HepG2 (cell line): ENCODE measurements around the gene G6PD. TPM values are rescaled to one million over a fixed set of nuclear protein-coding genes. Genes with fewer than 3 reads are reported as not detected.

ENCODE experiments used
- CBFB ChIP-seq: sonication (generic); formaldehyde crosslinking; IDR thresholded peaks from 2 replicates; pipeline ENCODE4 v1.4.0; 2020; ENCODE audit warnings: missing genetic modification reagents
- FOXA1 ChIP-seq, 2 experiments: fragments of 450-650 bp in 1 of 2; sonication (generic) in 1 of 2; formaldehyde crosslinking in 1 of 2; IDR thresholded peaks; 2 replicates each; pipeline versions ENCODE4 v1.4.0 to v1.6.1; 2016 to 2020; ENCODE audit warnings: missing genetic modification reagents in 1 of 2
- HES4 ChIP-seq: sonication (generic); formaldehyde crosslinking; IDR thresholded peaks from 2 replicates; pipeline ENCODE4 v1.9.0; 2021; ENCODE audit warnings: mild to moderate bottlenecking, missing genetic modification reagents, borderline replicate concordance
- MAZ ChIP-seq, 2 experiments: sonication (generic) in 1 of 2; formaldehyde crosslinking in 1 of 2; IDR thresholded peaks; 2 replicates each; pipeline versions ENCODE4 v1.5.0 to v1.6.1; 2012 to 2020; ENCODE audit warnings: low read depth in 2 of 2, mild to moderate bottlenecking in 2 of 2, borderline replicate concordance in 1 of 2, improper control_type of control experiment in 1 of 2, low read length in 1 of 2, missing genetic modification reagents in 1 of 2, moderate library complexity in 1 of 2
- SETDB1 ChIP-seq: sonication (generic); formaldehyde crosslinking; IDR thresholded peaks from 2 replicates; pipeline ENCODE4 v1.5.1; 2020; ENCODE audit warnings: missing genetic modification reagents, mild to moderate bottlenecking, borderline replicate concordance
- STAT5B ChIP-seq: sonication (generic); formaldehyde crosslinking; IDR thresholded peaks from 2 replicates; pipeline ENCODE4 v1.4.0; 2020; ENCODE audit warnings: missing genetic modification reagents
- TAF1 ChIP-seq: sonication (generic); formaldehyde crosslinking; IDR thresholded peaks from 2 replicates; pipeline ENCODE4 v1.4.0; 2020; ENCODE audit warnings: missing genetic modification reagents
- YEATS4 ChIP-seq: sonication (generic); formaldehyde crosslinking; IDR thresholded peaks from 2 replicates; pipeline ENCODE4 v1.4.0; 2020; ENCODE audit warnings: missing genetic modification reagents, borderline replicate concordance
- ZFX ChIP-seq: sonication (generic); formaldehyde crosslinking; IDR thresholded peaks from 2 replicates; pipeline ENCODE4 v1.4.0; 2020; ENCODE audit warnings: mild to moderate bottlenecking, low read depth, missing genetic modification reagents, moderate library complexity
- ZNF335 ChIP-seq: sonication (generic); formaldehyde crosslinking; IDR thresholded peaks from 2 replicates; pipeline ENCODE4 v1.4.0; 2020; ENCODE audit warnings: missing genetic modification reagents
- ZNF33B ChIP-seq: sonication (generic); formaldehyde crosslinking; IDR thresholded peaks from 2 replicates; pipeline ENCODE4 v1.5.1; 2020; ENCODE audit warnings: mild to moderate bottlenecking, missing genetic modification reagents
- ZNF367 ChIP-seq: sonication (generic); formaldehyde crosslinking; IDR thresholded peaks from 2 replicates; pipeline ENCODE4 v1.4.0; 2020; ENCODE audit warnings: missing genetic modification reagents, borderline replicate concordance
- ZNF703 ChIP-seq: sonication (generic); formaldehyde crosslinking; IDR thresholded peaks from 2 replicates; pipeline ENCODE4 v1.5.1; 2020; ENCODE audit warnings: missing genetic modification reagents, mild to moderate bottlenecking, moderate library complexity, borderline replicate concordance
- ZNF75D ChIP-seq: sonication (generic); formaldehyde crosslinking; IDR thresholded peaks from 2 replicates; pipeline ENCODE4 v1.8.1; 2023; ENCODE audit warnings: missing genetic modification reagents, mild to moderate bottlenecking, borderline replicate concordance
- ZNF777 ChIP-seq: sonication (generic); formaldehyde crosslinking; IDR thresholded peaks from 2 replicates; pipeline ENCODE4 v1.4.0; 2020; ENCODE audit warnings: missing genetic modification reagents
- polyA plus RNA-seq, 8 experiments: library from polyadenylated mRNA; depleted of rRNA in 3 of 8; stranded (reverse) in 7 of 8; unstranded in 1 of 8; fragments of >200 nt; fragmentation: Illumina TruSeq in 4 of 8; extraction: Trizol in 4 of 8; gene quantifications; 2 replicates each; pipeline versions ENCODE4 v1.2.1 to v1.2.3, GENCODE V29; 2011 to 2016; ENCODE audit warnings: low read depth in 4 of 8, missing spikeins in 1 of 8, mixed read lengths in 1 of 8; ENCODE audit not compliant: insufficient read depth in 1 of 8
- total RNA-seq, 5 experiments: library from RNA; depleted of rRNA; stranded (reverse); fragments of >200 nt; fragmentation: Illumina TruSeq; extraction: Trizol; gene quantifications; 2 replicates each; pipeline ENCODE4 v1.2.3, GENCODE V29; 2016; ENCODE audit warnings: low read depth in 1 of 5
- TF ChIP-seq, protein P1 (sequence below): sonication (generic); formaldehyde crosslinking; IDR thresholded peaks from 2 replicates; pipeline ENCODE4 v1.5.0; 2020; ENCODE audit warnings: mild to moderate bottlenecking, missing genetic modification reagents, borderline replicate concordance
- TF ChIP-seq, protein P2 (sequence below): sonication (generic); formaldehyde crosslinking; IDR thresholded peaks from 2 replicates; pipeline ENCODE4 v1.4.0; 2020; ENCODE audit warnings: mild to moderate bottlenecking, missing genetic modification reagents

The G6PD gene
- total and polyA plus RNA-seq, 2 of the 13 experiments (the other 11 are each of a cell fraction or from before 2014, with no cell fraction given): 18.8 to 28.8 TPM

DNA sequence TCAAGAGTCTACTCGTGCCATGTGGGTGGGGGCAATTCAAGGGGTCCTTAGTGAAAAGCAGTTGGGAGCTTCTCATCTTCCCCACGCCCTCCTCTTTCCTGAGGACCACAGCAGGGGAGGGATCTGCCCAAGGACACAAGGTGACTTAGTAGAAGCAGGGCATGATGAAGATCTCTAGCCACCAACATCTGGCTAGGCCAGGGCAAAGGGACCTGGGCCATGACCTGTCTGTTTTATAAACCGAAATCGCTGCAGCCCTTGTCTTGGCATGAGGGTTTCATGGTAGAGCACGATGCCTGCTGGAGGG lies 5.1 kb downstream of the G6PD start (continued):
- TF ChIP-seq SETDB1 (CRISPR knock-in tag): no peak
- peak; percentile 26; the same call in 1 of the 2 replicates for TF ChIP-seq ZNF777 (CRISPR knock-in tag)
- no peak for TF ChIP-seq MAZ (IDR thresholded peaks at IDR 0.05; ENCODE audit: borderline replicate concordance, low read depth, low read length)
- peak; percentile 29; the same call in 1 of the 2 replicates for TF ChIP-seq MAZ (CRISPR knock-in tag; IDR thresholded peaks at IDR 0.05; ENCODE audit: low read depth)
- TF ChIP-seq ZNF335: no peak
- peak; percentile 10; the same call in 1 of the 2 replicates for TF ChIP-seq ZFX (CRISPR knock-in tag)
- no peak for TF ChIP-seq ZNF75D (CRISPR knock-in tag)
- no peak for TF ChIP-seq STAT5B
- no peak; the same call in 1 of the 2 replicates for TF ChIP-seq CBFB
- TF ChIP-seq ZNF33B (CRISPR knock-in tag): no peak
- peak; percentile 2; the same call in 1 of the 2 replicates for TF ChIP-seq TAF1 (CRISPR knock-in tag)
- no peak for TF ChIP-seq FOXA1 (IDR thresholded peaks at IDR 0.05)
- no peak for TF ChIP-seq FOXA1 (CRISPR knock-in tag; IDR thresholded peaks at IDR 0.05)
- peak; percentile 6; the same call in 1 of the 2 replicates for TF ChIP-seq YEATS4
- no peak for TF ChIP-seq ZNF367
- TF ChIP-seq ZNF703 (CRISPR knock-in tag): no peak
- TF ChIP-seq, protein P1, sequence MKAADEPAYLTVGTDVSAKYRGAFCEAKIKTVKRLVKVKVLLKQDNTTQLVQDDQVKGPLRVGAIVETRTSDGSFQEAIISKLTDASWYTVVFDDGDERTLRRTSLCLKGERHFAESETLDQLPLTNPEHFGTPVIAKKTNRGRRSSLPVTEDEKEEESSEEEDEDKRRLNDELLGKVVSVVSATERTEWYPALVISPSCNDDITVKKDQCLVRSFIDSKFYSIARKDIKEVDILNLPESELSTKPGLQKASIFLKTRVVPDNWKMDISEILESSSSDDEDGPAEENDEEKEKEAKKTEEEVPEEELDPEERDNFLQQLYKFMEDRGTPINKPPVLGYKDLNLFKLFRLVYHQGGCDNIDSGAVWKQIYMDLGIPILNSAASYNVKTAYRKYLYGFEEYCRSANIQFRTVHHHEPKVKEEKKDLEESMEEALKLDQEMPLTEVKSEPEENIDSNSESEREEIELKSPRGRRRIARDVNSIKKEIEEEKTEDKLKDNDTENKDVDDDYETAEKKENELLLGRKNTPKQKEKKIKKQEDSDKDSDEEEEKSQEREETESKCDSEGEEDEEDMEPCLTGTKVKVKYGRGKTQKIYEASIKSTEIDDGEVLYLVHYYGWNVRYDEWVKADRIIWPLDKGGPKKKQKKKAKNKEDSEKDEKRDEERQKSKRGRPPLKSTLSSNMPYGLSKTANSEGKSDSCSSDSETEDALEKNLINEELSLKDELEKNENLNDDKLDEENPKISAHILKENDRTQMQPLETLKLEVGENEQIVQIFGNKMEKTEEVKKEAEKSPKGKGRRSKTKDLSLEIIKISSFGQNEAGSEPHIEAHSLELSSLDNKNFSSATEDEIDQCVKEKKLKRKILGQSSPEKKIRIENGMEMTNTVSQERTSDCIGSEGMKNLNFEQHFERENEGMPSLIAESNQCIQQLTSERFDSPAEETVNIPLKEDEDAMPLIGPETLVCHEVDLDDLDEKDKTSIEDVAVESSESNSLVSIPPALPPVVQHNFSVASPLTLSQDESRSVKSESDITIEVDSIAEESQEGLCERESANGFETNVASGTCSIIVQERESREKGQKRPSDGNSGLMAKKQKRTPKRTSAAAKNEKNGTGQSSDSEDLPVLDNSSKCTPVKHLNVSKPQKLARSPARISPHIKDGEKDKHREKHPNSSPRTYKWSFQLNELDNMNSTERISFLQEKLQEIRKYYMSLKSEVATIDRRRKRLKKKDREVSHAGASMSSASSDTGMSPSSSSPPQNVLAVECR (CRISPR knock-in tag): 0 out of 2 replicates have a peak, but pooled peaks have one; percentile 1
- TF ChIP-seq, protein P2, sequence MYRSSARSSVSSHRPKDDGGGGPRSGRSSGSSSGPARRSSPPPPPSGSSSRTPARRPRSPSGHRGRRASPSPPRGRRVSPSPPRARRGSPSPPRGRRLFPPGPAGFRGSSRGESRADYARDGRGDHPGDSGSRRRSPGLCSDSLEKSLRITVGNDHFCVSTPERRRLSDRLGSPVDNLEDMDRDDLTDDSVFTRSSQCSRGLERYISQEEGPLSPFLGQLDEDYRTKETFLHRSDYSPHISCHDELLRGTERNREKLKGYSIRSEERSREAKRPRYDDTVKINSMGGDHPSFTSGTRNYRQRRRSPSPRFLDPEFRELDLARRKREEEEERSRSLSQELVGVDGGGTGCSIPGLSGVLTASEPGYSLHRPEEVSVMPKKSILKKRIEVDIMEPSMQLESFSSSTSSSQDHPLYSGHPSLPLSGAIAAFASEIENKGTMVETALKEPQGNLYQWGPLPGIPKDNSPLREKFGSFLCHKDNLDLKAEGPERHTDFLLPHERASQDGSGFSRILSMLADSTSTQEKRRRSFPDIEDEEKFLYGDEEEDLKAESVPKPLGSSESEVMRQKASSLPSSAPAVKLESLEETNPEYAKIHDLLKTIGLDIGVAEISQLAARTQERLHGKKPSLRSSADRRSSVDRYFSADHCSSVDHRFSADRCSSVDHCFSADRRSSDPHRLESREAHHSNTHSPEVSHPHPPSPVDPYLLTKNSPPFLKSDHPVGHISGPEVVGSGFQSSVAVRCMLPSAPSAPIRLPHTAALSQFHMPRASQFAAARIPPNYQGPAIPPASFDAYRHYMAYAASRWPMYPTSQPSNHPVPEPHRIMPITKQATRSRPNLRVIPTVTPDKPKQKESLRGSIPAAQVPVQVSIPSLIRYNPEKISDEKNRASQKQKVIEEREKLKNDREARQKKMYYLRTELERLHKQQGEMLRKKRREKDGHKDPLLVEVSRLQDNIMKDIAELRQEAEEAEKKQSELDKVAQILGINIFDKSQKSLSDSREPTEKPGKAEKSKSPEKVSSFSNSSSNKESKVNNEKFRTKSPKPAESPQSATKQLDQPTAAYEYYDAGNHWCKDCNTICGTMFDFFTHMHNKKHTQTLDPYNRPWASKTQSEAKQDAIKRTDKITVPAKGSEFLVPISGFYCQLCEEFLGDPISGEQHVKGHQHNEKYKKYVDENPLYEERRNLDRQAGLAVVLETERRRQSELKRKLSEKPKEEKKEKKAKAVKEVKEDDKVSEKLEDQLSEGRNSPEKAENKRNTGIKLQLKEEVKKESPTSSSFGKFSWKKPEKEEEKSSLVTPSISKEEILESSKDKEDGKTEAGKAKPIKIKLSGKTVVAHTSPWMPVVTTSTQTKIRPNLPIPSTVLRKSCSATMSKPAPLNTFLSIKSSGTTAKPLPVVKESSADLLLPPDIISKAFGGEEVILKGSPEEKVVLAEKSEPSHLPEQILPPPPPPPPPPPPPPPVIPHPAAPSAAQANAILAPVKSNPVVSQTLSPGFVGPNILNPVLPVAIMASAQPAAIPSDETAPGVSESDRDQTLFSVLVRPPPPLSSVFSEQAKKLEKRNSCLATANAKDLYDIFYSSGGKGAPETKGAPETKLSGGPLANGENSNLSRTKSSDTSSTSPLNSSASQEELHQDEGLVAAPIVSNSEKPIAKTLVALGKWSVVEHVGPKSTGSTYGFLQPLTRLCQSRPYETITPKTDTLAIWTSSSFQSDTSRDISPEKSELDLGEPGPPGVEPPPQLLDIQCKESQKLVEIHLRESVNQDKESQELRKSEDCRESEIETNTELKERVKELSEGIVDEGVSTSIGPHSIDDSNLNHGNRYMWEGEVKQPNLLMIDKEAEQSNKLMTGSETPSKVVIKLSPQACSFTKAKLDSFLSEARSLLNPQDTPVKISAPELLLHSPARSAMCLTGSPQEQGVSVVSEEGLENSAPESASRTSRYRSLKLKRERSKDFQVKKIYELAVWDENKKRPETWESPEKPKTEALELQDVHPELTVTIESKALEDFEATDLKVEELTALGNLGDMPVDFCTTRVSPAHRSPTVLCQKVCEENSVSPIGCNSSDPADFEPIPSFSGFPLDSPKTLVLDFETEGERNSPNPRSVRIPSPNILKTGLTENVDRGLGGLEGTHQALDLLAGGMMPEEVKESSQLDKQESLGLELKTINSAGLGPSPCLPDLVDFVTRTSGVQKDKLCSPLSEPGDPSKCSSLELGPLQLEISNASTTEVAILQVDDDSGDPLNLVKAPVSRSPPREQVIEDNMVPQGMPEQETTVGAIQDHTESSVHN: no peak
- no peak for TF ChIP-seq HES4 (CRISPR knock-in tag)
